Parathyroid adenoma (tissue), 2 donors: ENCODE results near the gene LDHB.

Experiments used
- H2AFZ ChIP-seq: fragments of 300-600 bp; sonication (generic); one replicate; pipeline ENCODE4 v1.7.0; 2017; ENCODE audit warnings: antibody characterized with exemption, mild to moderate bottlenecking
- H3K27ac ChIP-seq: fragments of 300-600 bp; sonication (generic); one replicate; pipeline ENCODE4 v1.7.0; 2017
- H3K27me3 ChIP-seq: fragments of 300-600 bp; sonication (generic); one replicate; pipeline ENCODE4 v1.7.0; 2017; ENCODE audit warnings: low read length; ENCODE audit not compliant: control insufficient read depth, insufficient read depth
- H3K36me3 ChIP-seq: fragments of 300-600 bp; sonication (generic); one replicate; pipeline ENCODE4 v1.7.0; 2017; ENCODE audit warnings: low read length; ENCODE audit not compliant: control insufficient read depth, insufficient read depth
- H3K4me1 ChIP-seq: fragments of 300-600 bp; sonication (generic); one replicate; pipeline ENCODE4 v1.7.0; 2017; ENCODE audit warnings: control low read depth
- H3K4me2 ChIP-seq: fragments of 300-600 bp; sonication (generic); one replicate; pipeline ENCODE4 v1.7.0; 2017; ENCODE audit warnings: low read length
- H3K4me3 ChIP-seq: fragments of 300-600 bp; sonication (generic); one replicate; pipeline ENCODE4 v1.7.0; 2017; ENCODE audit warnings: low read depth, low read length
- H3K79me2 ChIP-seq: fragments of 300-600 bp; sonication (generic); one replicate; pipeline ENCODE4 v1.7.0; 2017; ENCODE audit warnings: control low read depth
- H3K9ac ChIP-seq: fragments of 300-600 bp; sonication (generic); one replicate; pipeline ENCODE4 v1.7.0; 2017; ENCODE audit warnings: mild to moderate bottlenecking
- H3K9me3 ChIP-seq: fragments of 300-600 bp; sonication (generic); one replicate; pipeline ENCODE4 v1.7.0; 2017; ENCODE audit warnings: low read length; ENCODE audit not compliant: control insufficient read depth
- CTCF ChIP-seq: fragments of 300-600 bp; sonication (generic); IDR thresholded peaks from one replicate; pipeline ENCODE4 v1.7.0; 2017; ENCODE audit warnings: antibody characterized with exemption, mild to moderate bottlenecking
- donor health status: primary hyperparathyroidism.

The LDHB gene

GRCh38 chr12:21607701-21608100 is 49.9 kb downstream of the LDHB start:
- TF ChIP-seq CTCF, result peak; percentile 20
- H3K36me3 ChIP-seq, result no peaks in the 10 kb centered on the region
- H3K4me3 ChIP-seq, result no peak overlapping the region
- no peak overlapping the region for H3K27ac ChIP-seq
- H3K9me3 ChIP-seq, result no peaks in the 10 kb centered on the region
- no peaks in the 10 kb centered on the region for H3K27me3 ChIP-seq
- H3K79me2 ChIP-seq, result no peaks in the 10 kb centered on the region
- no peak overlapping the region for H3K4me2 ChIP-seq
- no peaks in the 10 kb centered on the region for H3K4me1 ChIP-seq
- H2AFZ ChIP-seq, result no peak overlapping the region
- H3K9ac ChIP-seq, result no peak overlapping the region

DNA sequence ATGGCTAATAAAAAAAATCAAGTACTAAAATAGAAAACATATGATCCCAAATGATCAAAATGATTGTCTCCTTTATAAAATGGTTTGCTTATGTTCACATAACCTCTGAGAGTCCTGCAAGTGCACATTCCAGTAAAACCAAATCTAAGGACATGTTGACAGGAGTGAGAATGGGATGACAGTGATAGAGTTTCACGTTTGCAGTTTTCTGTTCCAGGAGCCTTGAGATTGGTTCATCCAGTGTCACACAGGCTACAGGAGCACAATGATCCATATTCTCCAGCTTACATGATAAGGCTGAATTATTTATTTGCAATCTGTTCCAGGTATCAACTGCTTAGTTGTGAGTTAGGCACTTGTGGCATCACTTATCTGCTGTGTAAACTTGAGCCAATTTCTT is 51.5 kb downstream of the LDHB start:
- no peak overlapping the region for H3K4me3 ChIP-seq
- no peaks in the 10 kb centered on the region for H3K36me3 ChIP-seq
- no peaks in the 10 kb centered on the region for H3K27me3 ChIP-seq
- TF ChIP-seq CTCF, result no peak
- no peak overlapping the region for H2AFZ ChIP-seq
- no peak overlapping the region for H3K27ac ChIP-seq
- no peaks in the 10 kb centered on the region for H3K9me3 ChIP-seq
- H3K4me1 ChIP-seq, result no peaks in the 10 kb centered on the region
- no peak overlapping the region for H3K4me2 ChIP-seq
- H3K9ac ChIP-seq, result no peak overlapping the region
- no peaks in the 10 kb centered on the region for H3K79me2 ChIP-seq

GRCh38 chr12:21604245-21605101 is 53.2 kb downstream of the LDHB start, which contains the start of gene GYS2:
Gene GYS2 (minus strand): TSS chr12:21604847. CDS start chr12:21604592, 255 bp downstream.
- Histone ChIP-seq H3K9ac (no peak within 1 kb of the TSS), H3K79me2 (no peaks in the 10 kb centered on the region), H3K36me3 (no peaks in the 10 kb centered on the region), H3K27ac (no peak within 1 kb of the TSS), H3K4me2 (no peak within 1 kb of the TSS), H2AFZ (no peak within 1 kb of the TSS), H3K27me3 (no peaks in the 10 kb centered on the region), H3K9me3 (no peaks in the 10 kb centered on the region), H3K4me1 (no peaks in the 10 kb centered on the region), H3K4me3 (no peak within 1 kb of the TSS)
- no peak for TF ChIP-seq CTCF

DNA sequence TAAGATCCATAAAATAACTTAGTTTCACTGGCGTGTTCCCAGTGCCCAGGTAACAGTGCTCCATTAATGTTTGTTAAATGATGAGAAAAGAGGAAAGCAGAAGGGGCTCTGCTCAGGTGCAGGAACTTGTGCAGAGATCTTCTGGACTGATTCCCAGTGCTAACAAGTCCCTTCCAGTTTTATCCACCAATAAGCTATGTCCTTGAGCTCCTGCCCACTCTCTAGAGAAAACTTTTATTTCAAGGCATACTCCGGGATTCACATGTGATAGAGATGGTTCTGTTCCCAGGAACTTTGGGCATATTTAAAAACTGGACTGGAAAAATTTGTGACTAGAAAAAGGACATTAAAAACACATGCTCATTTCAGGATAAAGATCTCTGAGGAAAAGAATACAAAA is 54.9 kb downstream of the LDHB start:
- Histone ChIP-seq H3K79me2 (no peaks in the 10 kb centered on the region), H3K4me3 (no peak overlapping the region), H3K4me2 (no peak overlapping the region), H3K4me1 (no peaks in the 10 kb centered on the region), H3K27ac (no peak overlapping the region), H3K36me3 (no peaks in the 10 kb centered on the region), H3K27me3 (no peaks in the 10 kb centered on the region), H2AFZ (no peak overlapping the region), H3K9me3 (no peaks in the 10 kb centered on the region), H3K9ac (no peak overlapping the region)
- no peak for TF ChIP-seq CTCF

DNA sequence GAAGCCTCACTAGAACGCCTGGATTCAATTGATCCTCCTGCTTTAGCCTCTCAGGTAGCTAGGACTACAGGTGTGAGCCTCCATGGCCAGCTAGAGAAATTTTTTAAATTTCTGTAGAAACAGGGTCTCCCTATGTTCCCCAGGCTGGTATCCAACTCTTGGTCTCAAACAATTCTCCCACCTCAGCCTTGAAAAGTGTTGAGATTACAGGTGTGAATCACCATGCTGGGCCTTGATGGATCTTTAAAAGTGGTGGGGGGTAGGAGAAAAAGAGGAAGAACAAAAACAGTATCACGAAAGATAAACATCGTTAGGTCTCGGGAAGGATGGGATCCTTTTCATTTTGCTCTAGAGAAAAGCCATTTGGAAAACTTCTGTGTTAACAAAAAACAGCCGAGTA is 57.4 kb downstream of the LDHB start:
- Histone ChIP-seq H3K79me2 (no peaks in the 10 kb centered on the region), H3K4me1 (no peaks in the 10 kb centered on the region), H3K27ac (no peak overlapping the region), H3K4me3 (no peak overlapping the region), H3K9me3 (no peaks in the 10 kb centered on the region), H3K36me3 (no peaks in the 10 kb centered on the region), H3K9ac (no peak overlapping the region), H3K4me2 (no peak overlapping the region), H2AFZ (no peak overlapping the region), H3K27me3 (no peaks in the 10 kb centered on the region)
- TF ChIP-seq CTCF, result no peak
